ENCODE measurements around the gene PTPRD. TPM values are rescaled to one million over a fixed set of nuclear protein-coding genes. Genes with fewer than 3 reads are reported as not detected.

PTPRD gene
- total and polyA plus RNA-seq, 9 donors, result 16.2 to 231 (median 85.8) TPM

- H3K27me3 ChIP-seq, result no peaks in the 10 kb centered on the region
- H3K9me3 ChIP-seq, result no peaks in the 10 kb centered on the region
- TF ChIP-seq EP300 (IDR thresholded peaks at IDR 0.05) (no peak), CTCF (IDR thresholded peaks at IDR 0.05) (no peak), POLR2A (IDR thresholded peaks at IDR 0.05) (no peak)
- H3K27ac ChIP-seq, result no peak overlapping the region
- intact Hi-C loops (cut with DNase I), result no loop called here
- WGBS, 3 donors, result 81 to 96% (median 91%) methylated on average over 4 of the region's 4 CpGs
- no peak overlapping the region for H3K4me3 ChIP-seq
- no peaks in the 10 kb centered on the region for H3K36me3 ChIP-seq
- no peaks in the 10 kb centered on the region for H3K4me1 ChIP-seq (ENCODE audit: insufficient read depth)
- no peak for DNase-seq
Measured at GRCh38 chr9:8600914-8601680, 2011.7 kb downstream of the PTPRD start.

GRCh38 chr9:8599937-8600336 lies 2012.9 kb downstream of the PTPRD start:
- WGBS, 3 donors, result 93 to 97% (median 95%) methylated on average over 5 of the region's 5 CpGs

GRCh38 chr9:8589476-8589875 lies 2023.3 kb downstream of the PTPRD start:
- TF ChIP-seq EP300 (IDR thresholded peaks at IDR 0.05) (no peak), CTCF (IDR thresholded peaks at IDR 0.05) (no peak), POLR2A (IDR thresholded peaks at IDR 0.05) (no peak)
- Histone ChIP-seq H3K36me3 (no peaks in the 10 kb centered on the region), H3K4me3 (no peak overlapping the region), H3K27me3 (no peaks in the 10 kb centered on the region), H3K9me3 (no peaks in the 10 kb centered on the region), H3K4me1 (ENCODE audit: insufficient read depth) (no peaks in the 10 kb centered on the region), H3K27ac (no peak overlapping the region)
- 92 to 95% (median 94%) methylated on average over 4 of the region's 4 CpGs for WGBS, 3 donors
- intact Hi-C loops (cut with DNase I), result no loop called here
- no peak for DNase-seq

More at GRCh38 chr9:8599937-8600336, 2012.9 kb downstream of the PTPRD start:
- no peak overlapping the region for H3K27ac ChIP-seq
- TF ChIP-seq EP300 (IDR thresholded peaks at IDR 0.05) (no peak), CTCF (IDR thresholded peaks at IDR 0.05) (no peak), POLR2A (IDR thresholded peaks at IDR 0.05) (no peak)
- no peaks in the 10 kb centered on the region for H3K9me3 ChIP-seq
- no peaks in the 10 kb centered on the region for H3K27me3 ChIP-seq
- H3K36me3 ChIP-seq, result no peaks in the 10 kb centered on the region
- intact Hi-C loops (cut with DNase I), result no loop called here
- DNase-seq, result no peak
- no peak overlapping the region for H3K4me3 ChIP-seq
- no peaks in the 10 kb centered on the region for H3K4me1 ChIP-seq (ENCODE audit: insufficient read depth)

GRCh38 chr9:8585036-8585435 lies 2027.8 kb downstream of the PTPRD start:
- Histone ChIP-seq H3K27ac (no peak overlapping the region), H3K4me3 (no peak overlapping the region), H3K9me3 (no peaks in the 10 kb centered on the region), H3K4me1 (ENCODE audit: insufficient read depth) (no peaks in the 10 kb centered on the region), H3K36me3 (no peaks in the 10 kb centered on the region), H3K27me3 (no peaks in the 10 kb centered on the region)
- no peak for DNase-seq
- intact Hi-C loops (cut with DNase I), result no loop called here
- TF ChIP-seq EP300 (IDR thresholded peaks at IDR 0.05) (no peak), CTCF (IDR thresholded peaks at IDR 0.05) (no peak), POLR2A (IDR thresholded peaks at IDR 0.05) (no peak)
- 92 to 94% (median 94%) methylated on average over 2 of the region's 2 CpGs for WGBS, 3 donors

Measured in ovary (tissue), 9 donors.